Measurements from ENCODE around the gene MAP2K5. TPM values are rescaled to one million over a fixed set of nuclear protein-coding genes. Genes with fewer than 3 reads are reported as not detected.
A peak's percentile ranks its signal among the peaks of the same experiment; 100 is the strongest.

MAP2K5 gene
- total RNA-seq, 1 experiment from 2014 or later: 6.4 TPM

DNA sequence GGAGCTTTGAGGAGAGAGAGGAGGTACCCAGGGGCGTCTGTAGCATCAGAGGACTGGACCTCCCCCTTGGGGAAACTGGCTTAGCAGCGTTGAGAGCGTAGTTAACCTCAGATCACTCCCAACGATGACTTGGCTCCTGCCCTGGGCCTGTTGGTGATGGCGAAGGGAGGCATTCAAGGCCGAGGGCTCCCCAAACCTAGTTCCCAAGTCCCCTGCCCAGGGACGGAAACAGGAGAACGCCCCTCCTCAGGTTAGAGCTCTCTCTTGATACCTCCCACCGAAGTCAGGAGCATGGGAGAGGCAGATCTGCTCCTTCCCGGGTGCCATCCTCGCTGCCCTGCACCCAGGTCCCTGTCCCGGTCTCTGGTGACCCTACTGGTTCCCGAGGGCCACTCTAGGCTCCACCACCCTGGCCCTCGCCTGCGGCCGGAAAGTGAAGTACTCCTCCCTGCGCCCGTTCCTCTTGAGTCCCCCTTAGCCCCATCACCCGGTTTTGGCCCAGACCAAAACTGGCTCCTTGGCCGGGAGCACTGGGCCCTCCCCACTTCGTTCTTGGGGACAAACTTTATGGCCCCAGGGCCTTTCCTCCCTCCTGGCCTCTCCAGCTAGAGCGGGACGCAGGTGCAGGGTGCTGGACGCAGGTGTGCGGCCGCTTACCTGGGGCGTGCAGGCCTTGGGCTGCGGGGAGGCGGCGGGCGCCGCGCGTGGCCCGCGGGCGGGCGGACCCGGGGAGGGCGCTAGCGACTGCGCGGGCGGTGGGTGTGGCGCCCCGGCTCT lies 280.2 kb downstream of the MAP2K5 start:
- DNase-seq (ENCODE audit: low read depth): no peak

DNA sequence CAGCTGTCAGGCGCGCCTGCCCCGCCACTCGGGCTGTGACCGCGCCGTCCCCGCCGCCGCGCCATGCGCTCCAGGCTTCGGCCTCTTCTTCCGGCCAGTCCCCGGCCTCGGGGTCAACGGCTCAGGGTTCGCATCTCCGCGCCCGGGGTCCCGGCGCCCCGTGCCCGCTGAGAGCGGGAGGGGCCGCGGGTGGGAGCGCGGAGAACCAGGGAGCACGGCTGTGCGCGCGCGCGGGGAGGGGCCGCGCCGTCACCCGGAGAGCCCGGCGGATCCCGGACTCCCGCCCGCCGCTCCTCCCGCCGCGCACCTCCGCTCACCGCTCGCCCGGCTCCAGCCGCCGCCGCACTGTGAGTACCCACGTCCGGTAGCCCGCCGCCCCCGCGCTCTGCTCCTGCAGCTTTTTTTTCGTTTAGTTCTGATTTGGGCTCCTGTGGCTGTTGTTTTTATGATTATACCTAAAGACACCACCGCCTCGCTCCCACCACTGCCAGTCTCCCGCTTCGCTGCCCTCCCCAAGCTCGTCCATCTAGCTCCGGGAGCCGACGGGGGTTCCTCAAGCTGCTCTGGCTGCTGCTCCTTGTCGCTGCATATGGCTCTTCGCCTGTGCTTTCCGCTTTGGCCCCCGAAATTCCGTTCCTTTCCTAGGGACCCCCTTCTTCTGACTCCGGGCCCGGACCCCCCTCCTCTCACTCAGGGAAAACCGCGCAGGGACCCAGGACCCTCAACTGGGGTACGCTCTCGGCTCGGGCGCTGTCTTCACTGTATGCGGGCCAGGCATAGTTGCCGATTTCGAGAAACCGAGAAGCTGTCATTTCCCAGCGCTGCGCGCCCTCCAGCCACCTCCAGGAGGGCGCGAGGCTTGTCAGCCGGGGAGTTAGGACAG lies 281.1 kb downstream of the MAP2K5 start:
- DNase-seq (ENCODE audit: low read depth): no peak

DNA sequence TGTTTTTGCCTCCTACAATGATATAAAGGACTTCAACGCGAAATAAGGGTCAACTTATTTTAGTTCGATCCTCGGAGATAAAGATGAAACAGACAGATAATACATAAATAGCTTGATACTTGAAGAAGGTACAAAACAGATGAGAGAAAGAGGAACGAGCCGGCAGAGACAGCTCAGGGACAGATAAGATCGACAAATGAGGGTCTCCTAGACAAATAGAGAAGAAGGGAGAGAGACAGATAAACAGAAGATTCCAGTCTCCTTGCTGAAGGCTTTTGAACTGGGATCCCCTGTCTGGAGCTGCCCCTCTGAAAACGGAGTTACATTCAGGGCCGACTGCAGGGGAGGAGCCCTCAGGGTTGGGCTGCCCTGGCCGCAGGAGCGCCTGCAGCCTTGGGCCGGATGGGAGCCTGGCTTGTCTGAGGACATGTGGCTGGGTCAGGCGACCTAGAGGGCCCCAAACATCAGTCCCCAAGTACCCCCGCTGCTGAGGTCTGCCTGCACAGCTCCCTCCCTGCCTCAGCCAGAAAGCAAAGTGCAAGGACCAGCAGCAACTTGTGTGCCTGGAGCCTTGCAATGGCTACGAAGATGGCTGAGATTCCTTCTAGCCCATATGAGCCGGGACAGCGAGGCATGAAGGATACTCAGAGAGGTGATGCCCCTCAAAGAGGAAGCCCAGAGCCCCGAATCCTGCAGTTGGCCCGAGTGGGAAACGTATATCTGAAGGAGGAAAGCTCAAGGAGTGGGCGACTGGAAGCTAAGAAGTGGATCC lies 281.9 kb downstream of the MAP2K5 start:
- no peak for DNase-seq (ENCODE audit: low read depth)

DNA sequence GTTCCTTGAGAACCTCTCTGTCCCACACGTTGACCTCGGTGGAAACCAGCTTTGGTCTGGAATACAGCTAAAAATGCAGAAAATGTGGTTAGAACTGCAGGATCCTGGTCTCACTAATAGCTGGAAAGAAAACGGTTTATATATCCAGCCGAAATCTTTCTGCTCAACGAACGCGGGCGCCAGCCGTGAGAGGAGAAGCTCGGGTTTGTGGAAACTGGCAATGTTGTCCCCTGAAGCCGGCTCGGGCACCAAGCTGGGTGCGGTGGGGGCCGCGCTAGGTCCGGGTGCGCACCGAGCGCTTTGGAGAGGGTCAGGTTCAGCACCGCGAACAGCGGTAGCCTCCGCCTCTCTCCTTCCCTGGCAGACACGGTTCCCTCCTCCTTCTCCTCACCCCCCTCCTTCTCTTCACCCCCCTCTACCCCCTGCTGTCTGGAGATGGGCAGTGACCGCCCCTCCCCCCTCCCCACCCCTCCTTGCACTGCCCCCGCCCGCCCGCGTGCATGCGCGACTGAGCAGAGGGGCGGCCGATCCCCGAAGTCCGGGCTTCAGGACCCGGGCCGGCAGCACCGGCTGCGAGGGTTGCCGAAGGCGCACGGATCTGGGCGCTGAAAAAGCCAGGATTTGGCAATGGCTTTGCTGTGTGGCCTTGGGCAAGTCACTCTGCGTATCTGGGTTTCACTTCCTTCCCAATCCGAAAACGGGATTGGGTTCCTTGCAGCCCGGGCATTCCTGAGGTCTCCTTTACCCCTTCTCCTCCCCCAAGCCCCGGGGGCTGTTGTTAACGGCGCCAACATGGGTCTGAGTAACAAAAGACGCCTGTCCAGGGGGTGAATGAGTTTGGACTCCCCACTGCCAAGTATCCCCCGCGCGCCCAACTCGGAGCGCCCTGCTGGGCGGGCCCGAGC lies 282.7 kb downstream of the MAP2K5 start, which contains the start of gene SKOR1:
TSS of gene SKOR1 (plus strand) at position 534 of the 905 bp plus-strand sequence. CDS start at position 628, 94 bp downstream.
- DNase-seq (ENCODE audit: low read depth): no peak

DNA sequence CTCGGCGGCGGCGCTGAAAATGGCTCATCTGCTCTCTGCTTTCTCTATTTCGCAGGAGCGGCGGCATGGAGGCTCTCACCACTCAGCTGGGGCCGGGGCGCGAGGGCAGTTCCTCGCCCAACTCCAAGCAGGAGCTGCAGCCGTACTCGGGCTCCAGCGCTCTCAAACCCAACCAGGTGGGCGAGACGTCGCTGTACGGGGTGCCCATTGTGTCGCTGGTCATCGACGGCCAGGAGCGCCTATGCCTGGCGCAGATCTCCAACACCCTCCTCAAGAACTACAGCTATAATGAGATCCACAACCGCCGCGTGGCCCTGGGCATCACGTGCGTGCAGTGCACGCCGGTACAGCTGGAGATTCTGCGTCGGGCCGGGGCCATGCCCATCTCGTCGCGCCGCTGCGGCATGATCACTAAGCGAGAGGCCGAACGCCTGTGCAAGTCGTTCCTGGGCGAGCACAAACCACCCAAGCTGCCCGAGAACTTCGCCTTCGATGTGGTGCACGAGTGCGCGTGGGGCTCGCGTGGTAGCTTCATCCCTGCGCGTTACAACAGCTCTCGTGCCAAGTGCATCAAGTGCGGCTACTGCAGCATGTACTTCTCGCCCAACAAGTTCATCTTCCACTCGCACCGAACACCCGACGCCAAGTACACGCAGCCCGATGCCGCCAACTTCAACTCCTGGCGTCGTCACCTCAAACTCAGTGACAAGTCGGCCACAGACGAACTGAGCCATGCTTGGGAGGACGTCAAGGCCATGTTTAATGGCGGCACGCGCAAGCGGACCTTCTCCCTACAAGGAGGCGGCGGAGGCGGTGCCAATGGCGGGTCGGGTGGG lies 283.6 kb downstream of the MAP2K5 start:
- DNase-seq (ENCODE audit: low read depth): no peak

DNA sequence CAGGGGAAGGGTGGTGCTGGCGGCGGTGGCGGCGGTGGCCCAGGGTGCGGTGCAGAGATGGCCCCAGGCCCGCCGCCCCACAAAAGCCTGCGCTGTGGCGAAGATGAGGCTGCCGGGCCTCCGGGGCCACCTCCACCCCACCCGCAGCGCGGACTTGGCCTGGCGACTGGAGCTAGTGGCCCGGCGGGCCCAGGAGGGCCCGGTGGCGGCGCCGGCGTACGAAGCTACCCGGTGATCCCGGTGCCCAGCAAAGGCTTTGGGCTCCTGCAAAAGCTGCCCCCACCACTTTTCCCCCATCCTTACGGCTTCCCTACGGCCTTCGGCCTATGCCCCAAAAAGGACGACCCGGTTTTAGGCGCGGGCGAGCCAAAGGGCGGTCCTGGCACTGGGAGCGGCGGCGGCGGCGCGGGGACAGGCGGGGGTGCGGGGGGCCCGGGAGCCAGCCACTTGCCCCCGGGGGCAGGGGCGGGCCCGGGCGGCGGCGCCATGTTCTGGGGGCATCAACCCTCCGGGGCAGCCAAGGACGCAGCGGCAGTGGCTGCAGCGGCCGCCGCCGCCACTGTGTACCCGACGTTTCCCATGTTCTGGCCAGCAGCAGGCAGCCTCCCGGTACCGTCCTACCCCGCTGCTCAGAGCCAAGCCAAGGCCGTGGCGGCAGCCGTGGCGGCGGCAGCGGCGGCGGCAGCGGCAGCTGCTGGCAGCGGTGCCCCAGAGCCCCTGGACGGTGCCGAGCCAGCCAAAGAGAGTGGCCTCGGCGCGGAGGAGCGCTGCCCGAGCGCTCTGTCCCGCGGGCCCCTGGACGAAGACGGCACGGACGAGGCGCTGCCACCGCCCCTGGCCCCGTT lies 284.4 kb downstream of the MAP2K5 start:
- no peak for DNase-seq (ENCODE audit: low read depth)

DNA sequence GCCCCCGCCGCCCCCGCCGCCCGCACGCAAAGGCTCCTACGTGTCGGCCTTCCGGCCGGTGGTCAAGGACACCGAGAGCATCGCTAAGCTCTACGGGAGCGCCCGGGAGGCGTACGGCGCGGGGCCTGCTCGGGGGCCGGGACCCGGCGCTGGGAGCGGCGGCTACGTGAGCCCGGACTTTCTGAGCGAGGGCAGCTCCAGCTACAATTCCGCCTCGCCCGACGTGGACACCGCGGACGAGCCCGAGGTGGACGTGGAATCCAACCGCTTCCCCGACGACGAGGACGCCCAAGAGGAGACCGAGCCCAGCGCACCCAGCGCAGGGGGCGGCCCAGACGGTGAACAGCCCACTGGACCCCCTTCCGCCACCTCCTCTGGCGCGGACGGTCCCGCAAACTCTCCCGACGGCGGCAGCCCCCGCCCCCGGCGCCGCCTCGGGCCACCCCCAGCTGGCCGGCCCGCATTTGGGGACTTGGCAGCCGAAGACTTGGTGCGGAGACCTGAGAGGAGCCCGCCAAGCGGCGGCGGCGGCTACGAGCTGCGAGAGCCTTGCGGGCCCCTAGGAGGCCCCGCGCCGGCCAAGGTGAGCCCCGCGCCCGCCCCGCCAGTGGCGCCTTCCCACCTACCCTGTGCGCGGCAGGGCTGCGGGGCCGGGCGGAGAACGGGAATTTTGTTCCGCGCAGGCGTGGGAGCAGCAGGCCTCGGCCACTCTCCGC lies 285.2 kb downstream of the MAP2K5 start:
- no peak for DNase-seq (ENCODE audit: low read depth)

DNA sequence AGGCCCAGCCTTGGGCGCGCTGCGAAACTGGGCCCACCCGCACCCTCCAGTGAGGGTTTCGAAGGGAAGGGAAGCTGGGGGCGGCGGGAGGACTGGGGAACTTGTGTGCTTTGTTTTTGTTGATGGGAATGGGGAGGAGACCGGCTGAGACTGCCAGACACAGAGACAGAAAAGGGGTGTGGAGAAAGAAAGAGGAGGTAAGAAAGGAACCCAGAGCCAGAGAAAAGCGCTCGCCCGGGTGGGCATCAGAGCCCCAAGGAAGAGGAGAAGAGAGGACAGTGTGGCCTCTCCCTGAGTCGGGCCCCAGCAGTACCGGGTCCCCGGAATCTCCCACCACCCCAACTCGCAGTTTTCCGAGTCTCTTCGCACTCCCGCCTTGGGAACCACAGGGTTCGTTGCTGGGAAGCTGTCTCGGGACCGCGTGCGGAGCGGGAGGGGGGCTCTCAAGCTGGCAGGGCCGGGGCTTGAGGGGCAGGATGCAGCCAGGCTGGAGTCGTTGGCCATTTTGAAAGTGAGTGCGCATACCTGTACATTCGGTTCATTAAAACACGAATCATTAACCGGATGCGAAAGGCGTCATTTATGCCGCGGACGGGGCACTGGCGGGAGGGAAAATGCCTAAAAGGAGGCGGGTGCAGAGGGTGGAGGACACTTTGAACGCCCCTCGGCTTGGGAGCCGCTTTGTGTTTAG lies 285.9 kb downstream of the MAP2K5 start:
- DNase-seq (ENCODE audit: low read depth): no peak

DNA sequence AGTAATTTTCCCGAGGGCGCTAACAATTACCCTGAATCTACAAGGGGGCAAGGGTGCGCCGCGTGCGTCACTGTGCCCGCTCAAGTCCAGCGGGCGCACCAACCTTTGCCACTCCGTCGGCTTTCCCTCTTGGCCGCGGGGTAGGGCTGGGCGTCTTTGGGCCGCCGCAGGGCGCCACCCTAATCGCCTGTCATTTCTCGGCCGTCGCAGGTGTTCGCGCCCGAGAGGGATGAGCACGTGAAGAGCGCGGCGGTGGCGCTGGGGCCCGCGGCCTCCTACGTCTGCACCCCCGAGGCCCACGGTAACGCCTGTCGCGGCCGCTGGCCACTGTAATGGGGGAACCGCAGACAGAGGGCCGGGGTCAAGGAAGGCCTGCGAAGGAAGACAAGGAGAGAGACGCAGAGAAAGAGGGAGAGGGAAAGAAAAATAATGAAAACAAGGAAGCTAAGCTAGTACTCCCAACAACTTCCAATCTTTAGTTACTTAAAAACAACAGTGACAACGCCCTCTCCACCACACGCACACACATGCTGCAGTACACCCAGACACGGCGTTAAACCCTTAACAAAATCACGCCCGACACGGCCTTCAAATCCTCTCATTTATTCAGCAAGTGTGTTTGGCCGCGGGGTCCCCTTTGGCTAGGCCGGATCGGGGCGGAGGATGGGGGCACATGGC lies 286.6 kb downstream of the MAP2K5 start:
- no peak for DNase-seq (ENCODE audit: low read depth)

DNA sequence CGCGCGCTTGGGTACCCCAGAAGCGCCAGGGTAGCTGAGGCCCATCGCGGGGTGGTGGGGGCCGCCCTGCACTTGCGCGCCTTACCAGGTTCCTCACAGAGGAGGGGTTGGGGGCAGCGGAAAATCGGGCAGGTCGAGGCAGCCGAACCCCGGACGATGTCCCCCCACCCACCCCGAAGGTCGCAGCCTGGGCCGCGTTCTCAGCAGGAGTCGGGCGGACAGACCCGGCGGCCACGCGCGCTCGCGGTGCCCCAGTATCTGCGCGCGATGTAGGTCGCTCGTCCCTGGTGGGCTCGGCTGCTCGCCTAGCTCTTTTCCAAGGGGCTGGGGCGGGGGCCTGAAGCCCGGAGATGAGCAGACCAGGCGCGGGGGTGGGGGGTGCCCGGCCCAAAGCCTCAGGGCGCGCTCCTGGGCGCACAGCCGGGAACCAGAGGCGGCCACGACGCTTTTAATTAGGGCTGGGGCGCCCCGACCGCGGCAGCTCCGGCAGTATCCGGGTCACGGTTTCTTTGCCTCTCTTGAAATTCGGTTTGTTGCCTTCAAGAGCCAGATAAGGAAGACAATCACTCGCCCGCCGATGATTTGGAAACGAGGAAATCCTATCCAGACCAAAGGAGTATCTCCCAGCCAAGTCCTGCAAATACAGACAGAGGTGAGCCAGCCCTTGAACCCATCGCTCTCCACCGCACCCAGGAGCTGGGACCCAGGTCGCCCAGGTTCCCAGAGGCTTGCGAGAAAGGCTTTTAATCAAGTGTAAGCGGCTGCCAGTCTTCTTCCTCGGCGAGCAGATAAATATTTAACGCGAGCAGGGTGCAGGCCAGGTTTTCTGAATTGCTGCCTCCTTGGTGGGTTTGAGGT lies 287.4 kb downstream of the MAP2K5 start:
- no peak for DNase-seq (ENCODE audit: low read depth)

DNA sequence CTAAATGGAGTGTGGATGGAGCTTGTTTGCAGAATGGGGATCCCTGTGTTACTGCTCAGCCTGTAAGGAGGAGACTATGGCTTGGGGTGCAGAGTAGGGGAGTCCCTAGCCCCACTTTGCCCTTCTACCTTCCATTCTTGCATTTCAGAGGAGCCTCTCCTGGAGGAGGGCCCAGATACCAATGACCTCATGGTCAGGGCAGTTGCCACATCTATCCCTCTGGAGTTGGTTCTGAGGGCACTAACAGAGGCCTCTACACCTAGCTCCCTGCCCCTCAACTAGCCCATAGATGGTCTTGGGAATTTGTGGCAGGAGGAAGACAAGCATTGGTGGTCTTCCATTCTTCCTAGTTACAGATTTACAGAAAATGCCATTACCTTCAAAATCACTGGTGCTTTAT lies 288.9 kb downstream of the MAP2K5 start:
- no peak for DNase-seq (ENCODE audit: low read depth)

DNA sequence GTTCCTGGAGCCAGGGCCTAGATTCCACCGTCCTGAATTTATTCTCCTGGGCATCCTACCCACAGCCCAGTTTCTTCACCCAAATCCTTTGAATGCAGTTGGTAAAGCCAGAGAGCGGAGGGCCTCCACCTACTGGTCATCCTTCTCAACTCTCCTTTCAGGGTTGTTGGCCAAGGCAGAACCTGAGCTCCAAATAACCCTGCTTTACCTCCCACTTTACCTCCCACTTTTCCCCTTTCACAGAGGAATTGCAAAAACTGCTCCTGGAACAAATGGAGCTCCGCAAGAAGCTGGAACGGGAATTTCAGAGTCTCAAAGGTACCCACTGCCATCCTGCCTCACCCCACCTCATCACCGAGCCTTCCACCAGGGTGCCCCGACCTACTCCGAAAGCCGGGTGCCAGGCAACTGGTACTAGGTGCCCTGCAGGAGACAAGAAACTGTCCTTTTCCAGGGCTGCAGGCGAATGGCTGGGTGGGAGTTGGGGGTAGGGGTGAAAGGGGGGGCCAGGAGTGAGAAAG lies 289.6 kb downstream of the MAP2K5 start:
- peak; percentile 32 for DNase-seq (ENCODE audit: low read depth)

DNA sequence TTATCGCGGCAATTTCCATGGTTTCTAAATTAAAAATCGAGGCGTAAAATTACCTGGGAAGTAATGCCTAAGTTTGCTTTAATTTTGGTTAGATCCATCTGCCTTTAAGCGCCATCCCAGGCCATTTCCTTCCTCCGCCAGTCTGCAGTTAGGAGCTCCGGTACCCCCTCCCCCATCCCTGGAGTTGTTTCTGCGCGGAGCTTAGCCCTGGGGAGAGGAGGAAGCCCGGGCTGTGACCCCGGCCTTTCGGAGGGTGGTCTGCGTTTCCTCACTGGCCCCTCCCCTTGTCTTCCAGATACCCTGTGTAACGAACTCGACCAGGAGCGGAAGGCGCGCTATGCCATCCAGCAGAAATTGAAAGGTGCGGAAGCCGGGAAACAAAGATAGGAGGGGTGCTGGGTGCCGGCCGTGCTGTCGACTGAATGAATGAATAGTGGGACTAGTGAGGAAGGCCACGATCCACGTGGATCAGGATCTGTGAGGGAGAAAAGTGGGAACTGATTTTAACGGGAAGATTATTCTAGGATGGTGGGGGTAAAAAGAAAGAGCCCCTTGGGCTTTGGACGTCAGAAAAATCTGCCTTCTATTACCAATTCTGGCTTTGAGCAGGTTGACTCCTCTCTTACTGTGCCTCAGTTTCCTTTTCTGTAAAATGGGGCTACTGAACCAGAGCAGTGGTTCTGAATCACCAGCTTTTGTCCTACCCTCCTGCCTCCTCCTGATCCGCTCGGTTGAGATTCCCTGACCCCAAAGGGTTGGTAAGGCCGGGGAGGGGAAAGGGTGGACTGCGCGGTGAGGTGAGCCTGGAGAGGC lies 290.6 kb downstream of the MAP2K5 start:
- DNase-seq (ENCODE audit: low read depth): no peak

DNA sequence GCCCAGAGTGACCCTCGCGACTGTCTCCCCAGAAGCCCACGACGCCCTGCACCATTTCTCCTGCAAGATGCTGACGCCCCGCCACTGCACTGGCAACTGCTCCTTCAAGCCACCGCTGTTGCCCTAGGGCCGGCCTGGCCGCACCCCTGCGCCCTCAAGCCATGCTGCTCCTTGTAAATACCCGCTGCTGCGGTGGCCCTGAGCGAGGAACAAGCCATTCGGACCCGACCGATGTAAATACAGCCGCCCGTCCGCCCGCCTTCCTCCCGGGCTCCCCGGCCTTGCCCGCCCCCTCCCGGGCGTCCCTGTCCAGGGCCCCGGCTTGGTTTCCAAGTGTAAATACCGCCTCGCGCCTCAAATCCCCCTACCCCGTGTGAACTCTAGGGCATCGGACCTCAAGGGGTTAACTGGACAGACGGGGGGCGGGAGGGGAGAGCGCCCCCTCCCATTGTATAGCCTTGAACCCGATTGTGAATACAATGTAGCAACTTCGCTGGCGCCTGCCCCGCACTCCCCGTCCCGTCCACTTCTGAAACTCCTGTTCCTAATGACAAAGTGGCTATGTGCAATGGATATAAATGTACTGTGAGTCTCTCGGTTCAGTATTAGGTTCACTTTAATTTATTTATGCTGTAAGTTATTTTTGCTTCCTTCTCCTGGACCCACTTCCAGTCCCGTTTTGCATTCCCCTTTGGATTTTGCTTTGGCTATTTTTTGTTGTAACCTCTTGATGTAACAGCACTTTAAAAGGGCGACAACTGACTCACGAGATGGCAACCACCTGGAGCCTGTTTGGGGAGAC lies 291.4 kb downstream of the MAP2K5 start:
- no peak for DNase-seq (ENCODE audit: low read depth)

All from HT1080 (cell line).